Testis (tissue), 2 donors: Measurements from ENCODE around the gene RAB26.

Experiments used
- POLR2A ChIP-seq: fragments of 450-650 bp; IDR thresholded peaks from one replicate; pipeline ENCODE4 v1.6.1; 2017; ENCODE audit warnings: antibody characterized with exemption, mild to moderate bottlenecking, moderate library complexity
- TF ChIP-seq, protein P1 (sequence below), 3 experiments: fragments of 450-650 bp in 2 of 3; fragments of 200-600 bp in 1 of 3; sonication (generic) in 1 of 3; IDR thresholded peaks; one replicate each; pipeline ENCODE4 v1.5.1; 2016 to 2019; ENCODE audit warnings: antibody characterized with exemption in 3 of 3, mild to moderate bottlenecking in 2 of 3, moderate library complexity in 1 of 3

DNA sequence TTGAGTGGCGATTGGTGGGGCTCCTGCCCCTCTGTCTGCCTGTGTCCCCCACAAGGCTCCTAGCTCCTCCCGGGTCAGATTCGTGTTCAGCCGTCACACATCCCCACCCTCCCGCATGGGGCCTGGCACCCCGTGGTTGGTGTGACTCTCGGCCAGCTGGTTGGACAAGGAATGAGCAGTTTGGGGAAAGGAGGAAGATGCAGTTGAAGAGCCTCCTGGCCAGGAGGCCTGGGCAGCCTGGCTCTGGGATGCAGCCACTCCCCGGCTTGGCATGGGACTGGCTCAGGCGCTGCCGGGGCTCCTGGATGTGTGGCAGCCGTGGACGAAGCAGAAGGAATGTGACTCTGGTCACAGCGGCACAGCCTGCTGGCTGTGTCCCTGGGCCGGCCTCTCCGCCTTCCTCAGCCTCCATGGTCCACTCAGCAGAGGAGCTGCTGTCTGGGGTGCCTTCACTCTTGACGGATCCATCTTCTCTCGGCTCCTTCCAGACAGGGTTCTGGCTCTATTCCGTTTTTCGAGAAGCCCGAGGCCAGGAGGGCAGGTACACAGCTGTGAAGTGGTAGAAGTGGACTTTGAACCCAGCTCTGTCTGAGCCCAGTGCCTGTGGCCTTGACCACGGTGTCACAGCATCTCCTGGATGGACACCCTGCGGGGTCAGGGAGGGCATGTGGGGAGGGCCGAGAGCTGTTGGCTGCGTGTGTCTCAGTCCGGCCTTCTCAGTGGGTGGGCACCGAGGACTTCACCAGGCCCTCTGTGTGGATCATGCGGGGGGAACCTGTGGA is 9.2 kb downstream of the RAB26 start:
- TF ChIP-seq, protein P1, sequence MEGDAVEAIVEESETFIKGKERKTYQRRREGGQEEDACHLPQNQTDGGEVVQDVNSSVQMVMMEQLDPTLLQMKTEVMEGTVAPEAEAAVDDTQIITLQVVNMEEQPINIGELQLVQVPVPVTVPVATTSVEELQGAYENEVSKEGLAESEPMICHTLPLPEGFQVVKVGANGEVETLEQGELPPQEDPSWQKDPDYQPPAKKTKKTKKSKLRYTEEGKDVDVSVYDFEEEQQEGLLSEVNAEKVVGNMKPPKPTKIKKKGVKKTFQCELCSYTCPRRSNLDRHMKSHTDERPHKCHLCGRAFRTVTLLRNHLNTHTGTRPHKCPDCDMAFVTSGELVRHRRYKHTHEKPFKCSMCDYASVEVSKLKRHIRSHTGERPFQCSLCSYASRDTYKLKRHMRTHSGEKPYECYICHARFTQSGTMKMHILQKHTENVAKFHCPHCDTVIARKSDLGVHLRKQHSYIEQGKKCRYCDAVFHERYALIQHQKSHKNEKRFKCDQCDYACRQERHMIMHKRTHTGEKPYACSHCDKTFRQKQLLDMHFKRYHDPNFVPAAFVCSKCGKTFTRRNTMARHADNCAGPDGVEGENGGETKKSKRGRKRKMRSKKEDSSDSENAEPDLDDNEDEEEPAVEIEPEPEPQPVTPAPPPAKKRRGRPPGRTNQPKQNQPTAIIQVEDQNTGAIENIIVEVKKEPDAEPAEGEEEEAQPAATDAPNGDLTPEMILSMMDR (IDR thresholded peaks at IDR 0.05): no peak
- TF ChIP-seq POLR2A: no peak
